ENCODE data around the gene KLC3.

KLC3 gene

GRCh38 chr19:45382426-45382825 is 41.9 kb downstream of the KLC3 start:
- H3K4me3 ChIP-seq (replicated peaks in 1 of 2; ENCODE audit: low read depth in 2 of 2, low read length in 2 of 2), result no peak overlapping the region
- no peak for DNase-seq (ENCODE audit: low read depth in 2 of 2)
- no peak for TF ChIP-seq CTCF (IDR thresholded peaks at IDR 0.05; ENCODE audit: low read depth, low read length)

DNA sequence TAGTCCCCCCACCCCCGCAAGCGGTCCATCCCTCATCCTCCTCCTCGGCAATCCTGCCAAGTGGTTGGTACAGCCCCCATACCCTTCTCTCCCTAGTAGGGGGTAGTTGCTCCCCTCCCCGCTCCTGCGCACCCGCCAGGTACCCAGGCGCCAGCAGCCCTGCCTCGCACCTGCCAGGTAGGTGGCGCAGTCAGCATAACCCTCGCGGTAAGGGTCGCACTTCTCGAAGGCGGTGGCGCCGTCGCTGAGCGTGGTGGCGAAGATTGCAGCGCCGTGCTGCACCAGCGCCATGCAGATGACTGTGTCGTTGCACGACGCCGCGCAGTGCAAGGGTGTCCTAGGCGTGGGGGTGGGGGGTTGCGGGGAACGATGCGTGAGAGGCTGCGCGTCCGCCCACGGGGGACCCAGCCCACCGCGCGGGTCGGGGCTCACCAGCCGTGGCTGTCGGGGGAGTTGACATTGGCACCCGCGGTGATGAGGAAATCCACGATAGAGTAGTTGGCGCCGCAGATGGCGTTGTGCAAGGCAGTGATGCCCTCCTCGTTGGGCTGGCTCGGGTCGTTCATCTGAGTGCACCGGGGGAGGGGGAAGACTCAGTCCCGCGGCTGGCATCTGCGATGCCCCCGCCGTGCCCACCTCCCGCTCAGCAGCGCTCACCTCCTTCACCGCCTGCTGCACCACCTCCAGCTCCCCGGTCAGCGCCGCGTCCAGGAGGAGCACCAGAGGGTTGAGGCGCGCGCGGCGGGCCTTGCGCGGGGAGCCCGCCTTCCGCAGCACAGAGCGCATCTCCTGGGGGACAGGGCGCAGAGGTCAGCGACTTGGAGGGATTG is 45.1 kb downstream of the KLC3 start:
- H3K4me3 ChIP-seq (replicated peaks in 1 of 2; ENCODE audit: low read depth in 2 of 2, low read length in 2 of 2), result peak overlapping the region in 1 of 2 donors; percentile 10
- no peak for DNase-seq (ENCODE audit: low read depth in 2 of 2)
- TF ChIP-seq CTCF (IDR thresholded peaks at IDR 0.05; ENCODE audit: low read depth, low read length), result no peak

DNA sequence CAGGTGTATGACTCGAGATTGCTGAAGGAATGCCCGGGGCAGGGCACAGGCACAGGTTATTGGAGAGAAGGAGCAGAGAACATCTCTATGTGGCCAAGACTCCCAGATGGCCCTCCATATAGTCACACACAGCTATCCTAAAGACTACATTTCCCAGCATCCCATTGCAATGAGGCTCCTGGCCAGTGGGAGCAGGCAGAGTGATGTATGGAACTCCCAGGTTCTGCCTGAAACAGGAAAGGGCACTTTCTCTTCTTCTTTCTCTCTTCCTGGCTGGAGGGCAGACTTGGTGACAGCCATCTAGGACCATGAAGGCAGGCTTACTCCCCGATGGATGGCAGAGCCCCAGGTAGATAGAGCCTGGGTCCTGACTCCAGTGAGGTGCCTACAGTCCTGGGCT is 50.8 kb downstream of the KLC3 start:
- peak in 1 of 2 donors; percentile 32 for DNase-seq (ENCODE audit: low read depth in 2 of 2)
- TF ChIP-seq CTCF (IDR thresholded peaks at IDR 0.05; ENCODE audit: low read depth, low read length), result no peak
- no peak overlapping the region for H3K4me3 ChIP-seq (replicated peaks in 1 of 2; ENCODE audit: low read depth in 2 of 2, low read length in 2 of 2)

GRCh38 chr19:45391871-45392665 is 51.5 kb downstream of the KLC3 start:
- no peak for DNase-seq (ENCODE audit: low read depth in 2 of 2)

GRCh38 chr19:45395821-45396617 is 55.5 kb downstream of the KLC3 start:
- TF ChIP-seq CTCF (IDR thresholded peaks at IDR 0.05; ENCODE audit: low read depth, low read length), result no peak
- H3K4me3 ChIP-seq (replicated peaks in 1 of 2; ENCODE audit: low read depth in 2 of 2, low read length in 2 of 2), result no peak overlapping the region
- DNase-seq (ENCODE audit: low read depth in 2 of 2), result no peak

More at GRCh38 chr19:45391871-45392665, 51.5 kb downstream of the KLC3 start:
- H3K4me3 ChIP-seq (replicated peaks in 1 of 2; ENCODE audit: low read depth in 2 of 2, low read length in 2 of 2), result no peak overlapping the region
- no peak for TF ChIP-seq CTCF (IDR thresholded peaks at IDR 0.05; ENCODE audit: low read depth, low read length)

GRCh38 chr19:45400192-45400591 is 59.6 kb downstream of the KLC3 start:
- no peak overlapping the region for H3K4me3 ChIP-seq (replicated peaks in 1 of 2; ENCODE audit: low read depth in 2 of 2, low read length in 2 of 2)
- TF ChIP-seq CTCF (IDR thresholded peaks at IDR 0.05; ENCODE audit: low read depth, low read length), result no peak
- DNase-seq (ENCODE audit: low read depth in 2 of 2), result no peak

Measured in cardiac fibroblast (primary cell).